OCI-LY7 (cell line): ENCODE results near the gene MGRN1. TPM values are rescaled to one million over a fixed set of nuclear protein-coding genes. Genes with fewer than 3 reads are reported as not detected.

Source experiments
- BruUV-seq: library from RNA; stranded (reverse); fragments of 400-500 nt; replicated peaks from 2 replicates; lab custom pipeline; 2021; lab: Mats Ljungman, UMichigan
- CTCF ChIA-PET: fragments of 300-600 bp; sonication (Branson Sonifier 250); formaldehyde crosslinking; loops from one replicate; lab custom pipeline; 2022; ENCODE audit warnings: antibody characterized with exemption; ENCODE audit not compliant: unreplicated experiment; lab: Charles Lee
- POLR2A ChIA-PET: fragments of 300-600 bp; sonication (Branson Sonifier 250); formaldehyde crosslinking; loops from one replicate; lab custom pipeline; 2022; ENCODE audit warnings: antibody characterized with exemption; lab: Charles Lee
- DNase-seq: peaks from one replicate; pipeline ENCODE4 v3.0.0-alpha.2; 2015; ENCODE audit warnings: low spot score
- H2AFZ ChIP-seq: fragments of 200-600 bp; sonication (generic), shearing (Covaris generic); 2 replicates; pipeline ENCODE4 v1.6.1; 2014; ENCODE audit warnings: mild to moderate bottlenecking, antibody characterized with exemption, low read length, moderate library complexity
- H3K27ac ChIP-seq: fragments of 200-600 bp; sonication (generic); 2 replicates; pipeline ENCODE4 v1.5.1; 2014; ENCODE audit warnings: mixed run types, low read depth, mild to moderate bottlenecking, moderate library complexity, low read length, inconsistent platforms; ENCODE audit not compliant: poor library complexity, severe bottlenecking
- H3K36me3 ChIP-seq: fragments of 200-600 bp; sonication (generic); 2 replicates; pipeline ENCODE4 v1.6.1; 2014; ENCODE audit warnings: mild to moderate bottlenecking, antibody characterized with exemption, low read length, moderate library complexity, mixed read lengths; ENCODE audit not compliant: insufficient read depth
- H3K4me1 ChIP-seq: fragments of 200-600 bp; sonication (generic); 2 replicates; pipeline ENCODE4 v1.5.1; 2014; ENCODE audit warnings: mild to moderate bottlenecking, low read length; ENCODE audit not compliant: insufficient read depth, poor library complexity, severe bottlenecking
- H3K4me2 ChIP-seq: fragments of 200-600 bp; sonication (generic); 2 replicates; pipeline ENCODE4 v1.6.1; 2014; ENCODE audit warnings: mild to moderate bottlenecking, low read length
- H3K4me3 ChIP-seq: fragments of 200-600 bp; sonication (generic); 2 replicates; pipeline ENCODE4 v1.5.1; 2014; ENCODE audit warnings: mild to moderate bottlenecking, low read depth, low read length; ENCODE audit not compliant: poor library complexity, severe bottlenecking
- H3K79me2 ChIP-seq: fragments of 200-600 bp; sonication (generic); 2 replicates; pipeline ENCODE4 v1.6.1; 2016; ENCODE audit warnings: low read depth, mild to moderate bottlenecking, low read length, moderate library complexity, mixed read lengths; ENCODE audit not compliant: insufficient read depth
- H3K9me2 ChIP-seq: fragments of 200-600 bp; sonication (generic); 2 replicates; pipeline ENCODE4 v1.6.1; 2016; ENCODE audit warnings: mild to moderate bottlenecking, low read length, mixed read lengths; ENCODE audit not compliant: insufficient read depth
- H3K9me3 ChIP-seq: fragments of 200-600 bp; sonication (generic); 2 replicates; pipeline ENCODE4 v1.6.1; 2014; ENCODE audit warnings: mild to moderate bottlenecking, mixed run types, low read length, mixed read lengths
- H4K20me1 ChIP-seq: fragments of 200-600 bp; sonication (generic); 2 replicates; pipeline ENCODE4 v1.6.1; 2014; ENCODE audit warnings: mild to moderate bottlenecking, antibody characterized with exemption, low read length, moderate library complexity, mixed read lengths; ENCODE audit not compliant: insufficient read depth
- CTCF ChIP-seq: fragments of 200-600 bp; sonication (generic); conservative IDR thresholded peaks from 2 replicates; pipeline ENCODE4 v1.5.1; 2014; ENCODE audit warnings: mild to moderate bottlenecking, antibody characterized with exemption, low read length, moderate library complexity, mixed read lengths
- EZH2phosphoT487 ChIP-seq: fragments of 200-600 bp; sonication (generic); IDR thresholded peaks from 2 replicates; pipeline ENCODE4 v1.6.1; 2018; ENCODE audit warnings: low read depth, borderline replicate concordance, mild to moderate bottlenecking, mixed run types, antibody characterized with exemption, low read length, moderate library complexity, mixed read lengths
- intact Hi-C: fragments of 100-400 bp; cut with micrococcal nuclease; formaldehyde crosslinking; loops from one replicate; pipeline ENCODE4 v1.10.0; 2022; ENCODE audit not compliant: unreplicated experiment
- total RNA-seq, 2 experiments: library from RNA; depleted of rRNA in 1 of 2; stranded (reverse); fragments of >200 nt in 1 of 2; shearing (Covaris generic) in 1 of 2; gene quantifications; 2 replicates each; pipeline ENCODE4 v1.2.3, GENCODE V29; 2014 to 2022

MGRN1 gene
- total RNA-seq, 2 experiments from 2014 or later: 14.1 to 43.1 TPM

DNA sequence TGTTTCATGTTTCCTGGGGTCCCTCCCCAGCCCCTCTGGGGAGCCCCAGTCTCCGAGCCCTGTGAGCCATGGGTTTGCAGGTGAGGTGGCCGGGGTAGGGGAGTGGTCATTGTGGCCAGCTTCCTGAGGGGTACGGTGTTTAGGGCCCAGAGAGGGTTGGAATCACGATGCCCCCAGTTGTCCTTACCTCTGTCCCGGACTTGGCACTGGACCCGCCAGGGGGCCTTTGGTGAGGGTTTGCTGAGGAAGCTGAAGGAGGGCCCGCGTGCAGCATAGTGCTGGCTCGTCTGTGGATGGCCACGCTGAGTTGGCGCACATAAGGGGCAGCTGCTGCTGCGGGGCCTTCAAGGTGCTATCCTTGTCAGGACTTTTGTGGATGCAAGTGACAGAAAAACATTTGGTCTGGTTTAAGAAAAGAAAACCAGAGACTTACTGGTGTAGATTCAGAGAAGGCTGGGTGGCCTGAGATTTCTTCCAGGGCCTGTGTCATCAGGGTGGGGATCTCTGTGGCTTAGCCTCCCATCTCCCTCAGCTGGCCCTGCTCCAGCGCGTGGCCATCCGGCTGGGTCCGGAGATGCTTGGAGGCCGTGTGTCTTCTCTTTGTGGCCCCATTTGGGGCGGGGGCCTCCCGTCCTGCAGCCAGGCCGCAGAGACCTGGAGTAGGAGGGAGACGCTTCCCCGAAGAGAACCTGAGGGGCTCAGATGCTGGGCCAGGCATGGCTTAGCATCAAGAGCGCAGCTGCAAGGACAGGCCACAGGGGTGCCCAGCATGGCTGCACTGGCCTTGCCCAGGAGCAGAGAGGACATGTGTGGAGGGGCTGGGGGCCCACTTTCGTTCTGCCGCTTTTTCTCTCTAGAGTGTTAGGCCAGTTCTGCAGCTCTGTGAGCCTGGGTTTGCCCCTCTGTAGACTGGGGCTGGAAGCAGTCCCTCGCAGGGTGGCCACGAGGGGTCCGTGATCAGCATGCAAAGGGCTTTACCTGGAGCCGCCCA lies 35.0 kb downstream of the MGRN1 start:
- Histone ChIP-seq H3K9me3 (no peaks in the 10 kb centered on the region), H4K20me1 (no peaks in the 10 kb centered on the region), H3K9me2 (no peaks in the 10 kb centered on the region), H3K79me2 (no peaks in the 10 kb centered on the region), H3K4me3 (no peak overlapping the region), H3K27ac (no peak overlapping the region), H2AFZ (no peak overlapping the region), H3K4me1 (no peaks in the 10 kb centered on the region), H3K36me3 (peaks cover 13% of the 10 kb centered on the region; the same call in 1 of the 2 replicates), H3K4me2 (no peak overlapping the region)
- ChIA-PET CTCF (no interaction called here), POLR2A (interaction anchor here (0.6 kb wide), 1 partner anchor 126 kb away, joined by 5 read pairs; no protein-coding TSS in a partner anchor)
- TF ChIP-seq CTCF (no peak), EZH2phosphoT487 (no peak)
- BruUV-seq: no TSS peak
- intact Hi-C loops: no loop called here
- DNase-seq: no peak

- no peaks in the 10 kb centered on the region for H3K9me2 ChIP-seq
- H3K36me3 ChIP-seq: peaks cover 11% of the 10 kb centered on the region; the same call in 1 of the 2 replicates
- no peak overlapping the region for H3K27ac ChIP-seq
- BruUV-seq: no TSS peak
- ChIA-PET CTCF (interaction anchor here (0.6 to 0.7 kb wide), 2 partner anchors 9 to 44 kb away, joined by 3 read pairs; no protein-coding TSS in a partner anchor), POLR2A (interaction anchor here (0.6 kb wide), 1 partner anchor 125 kb away, joined by 5 read pairs; no protein-coding TSS in a partner anchor)
- no peaks in the 10 kb centered on the region for H3K9me3 ChIP-seq
- no peaks in the 10 kb centered on the region for H4K20me1 ChIP-seq
- TF ChIP-seq CTCF (no peak), EZH2phosphoT487 (no peak)
- H3K79me2 ChIP-seq: no peaks in the 10 kb centered on the region
- no peak overlapping the region for H2AFZ ChIP-seq
- intact Hi-C loops: no loop called here
- DNase-seq: no peak
- H3K4me1 ChIP-seq: no peaks in the 10 kb centered on the region
- no peak overlapping the region for H3K4me3 ChIP-seq
- no peak overlapping the region for H3K4me2 ChIP-seq
These were observed 35.9 kb downstream of the MGRN1 start for GRCh38 chr16:4660454-4661007.
